BLaER1 (cell line): ENCODE data around the gene MRGPRG.

Experiments used
- H3K27ac ChIP-seq: shearing (Covaris generic); formaldehyde crosslinking; 2 replicates; pipeline ENCODE4 v1.8.1; 2022
- H3K27me3 ChIP-seq: shearing (Covaris generic); formaldehyde crosslinking; 2 replicates; pipeline ENCODE4 v1.8.1; 2022
- H3K36me3 ChIP-seq: shearing (Covaris generic); formaldehyde crosslinking; 2 replicates; pipeline ENCODE4 v1.8.1; 2022
- H3K4me1 ChIP-seq: shearing (Covaris generic); formaldehyde crosslinking; 2 replicates; pipeline ENCODE4 v1.8.1; 2022
- H3K4me2 ChIP-seq: shearing (Covaris generic); formaldehyde crosslinking; 2 replicates; pipeline ENCODE4 v1.8.1; 2022
- H3K4me3 ChIP-seq: shearing (Covaris generic); formaldehyde crosslinking; 2 replicates; pipeline ENCODE4 v1.8.1; 2022
- H3K9ac ChIP-seq: shearing (Covaris generic); formaldehyde crosslinking; 2 replicates; pipeline ENCODE4 v1.8.1; 2022
- H3K9me3 ChIP-seq: shearing (Covaris generic); formaldehyde crosslinking; 2 replicates; pipeline ENCODE4 v1.8.1; 2022
- H4K20me1 ChIP-seq: shearing (Covaris generic); formaldehyde crosslinking; 2 replicates; pipeline ENCODE4 v1.8.1; 2022
- Cebpa-rat ChIP-seq: shearing (Covaris generic); IDR thresholded peaks from 2 replicates; pipeline ENCODE4 v1.8.1; 2022

MRGPRG gene

DNA sequence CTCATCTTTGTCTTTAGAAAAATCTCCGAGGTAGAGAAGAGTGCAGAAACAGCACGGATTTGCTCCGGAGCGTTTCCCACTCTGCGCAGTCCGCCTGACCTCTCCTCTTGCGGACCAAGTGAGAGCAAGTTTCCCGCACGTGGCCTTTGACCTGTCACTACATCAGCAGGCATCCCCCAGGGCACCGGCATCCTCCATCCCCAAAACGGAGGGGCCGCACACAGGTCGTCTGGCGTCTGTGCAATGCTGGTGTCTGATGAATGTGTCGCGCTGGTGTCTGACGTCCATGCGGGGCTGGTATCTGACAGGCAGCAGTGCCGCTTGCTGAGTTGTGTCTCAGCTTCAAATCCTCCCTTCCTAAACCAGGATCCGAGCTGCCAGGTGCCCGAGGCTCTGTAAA is 14.3 kb upstream of the MRGPRG start:
- Histone ChIP-seq H3K27me3 (no peaks in the 10 kb centered on the region), H3K9ac (no peak overlapping the region), H4K20me1 (no peaks in the 10 kb centered on the region), H3K9me3 (no peaks in the 10 kb centered on the region), H3K36me3 (no peaks in the 10 kb centered on the region), H3K4me1 (peaks cover 13% of the 10 kb centered on the region; the same call in 1 of the 2 replicates), H3K4me3 (no peak overlapping the region), H3K4me2 (no peak overlapping the region), H3K27ac (no peak overlapping the region)
- no peak for TF ChIP-seq Cebpa-rat

DNA sequence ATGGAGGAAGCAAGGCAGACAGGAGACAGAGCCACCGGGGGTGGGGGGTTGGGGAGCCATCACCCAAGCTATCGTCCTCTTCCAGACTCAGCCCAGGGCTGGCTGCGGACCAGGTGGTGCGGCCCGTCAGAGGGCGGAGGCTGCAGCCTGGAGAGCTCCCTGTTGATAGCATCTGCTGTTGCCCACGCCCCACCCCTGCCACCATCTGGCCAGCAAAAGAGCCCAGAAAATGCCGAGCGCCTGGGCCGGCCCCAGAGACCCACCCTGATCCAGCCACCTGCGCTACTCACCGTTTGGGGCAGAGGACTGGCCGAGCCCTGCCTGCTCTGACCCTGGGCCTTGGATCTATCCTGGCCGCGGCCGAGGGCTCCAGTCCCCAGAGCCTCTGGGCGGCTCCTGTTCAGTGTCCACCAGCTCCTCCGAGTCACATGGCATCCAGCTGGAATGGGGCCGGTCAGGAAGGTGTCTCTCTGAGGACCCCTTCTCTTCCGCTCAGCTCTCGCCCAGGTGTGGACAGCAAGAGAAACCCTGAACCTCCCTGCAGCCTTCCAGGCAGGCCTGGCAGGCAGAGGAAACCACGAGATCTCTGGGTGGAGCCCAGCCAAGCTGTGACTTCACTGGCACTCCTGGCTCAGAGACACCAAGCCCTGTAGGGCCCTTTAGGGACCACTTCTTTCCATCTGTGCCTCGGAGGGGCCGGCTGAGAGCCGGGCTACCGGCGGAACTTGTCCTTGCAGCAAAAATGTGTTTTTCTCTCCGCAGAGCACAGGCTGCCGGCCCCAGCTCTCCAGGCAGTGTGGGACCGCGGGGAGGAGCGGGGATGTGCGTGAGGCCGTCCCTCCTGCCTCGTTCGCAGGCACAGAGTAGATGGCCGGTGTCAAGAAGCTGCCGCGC is 13.5 kb upstream of the MRGPRG start, which contains the start of gene MRGPRE:
MRGPRE (minus strand) TSS at position 567 of the 894 bp plus-strand sequence. CDS start 3,618 bp downstream, outside the sequence.
- no peaks in the 10 kb centered on the region for H3K27me3 ChIP-seq
- peak within 1 kb of the TSS; percentile 26 for H3K4me2 ChIP-seq
- H4K20me1 ChIP-seq: no peaks in the 10 kb centered on the region
- no peaks in the 10 kb centered on the region for H3K36me3 ChIP-seq
- no peaks in the 10 kb centered on the region for H3K9me3 ChIP-seq
- H3K27ac ChIP-seq: no peak within 1 kb of the TSS
- TF ChIP-seq Cebpa-rat: no peak
- H3K9ac ChIP-seq: no peak within 1 kb of the TSS
- no peak within 1 kb of the TSS for H3K4me3 ChIP-seq
- peaks cover 22% of the 10 kb centered on the region for H3K4me1 ChIP-seq

DNA sequence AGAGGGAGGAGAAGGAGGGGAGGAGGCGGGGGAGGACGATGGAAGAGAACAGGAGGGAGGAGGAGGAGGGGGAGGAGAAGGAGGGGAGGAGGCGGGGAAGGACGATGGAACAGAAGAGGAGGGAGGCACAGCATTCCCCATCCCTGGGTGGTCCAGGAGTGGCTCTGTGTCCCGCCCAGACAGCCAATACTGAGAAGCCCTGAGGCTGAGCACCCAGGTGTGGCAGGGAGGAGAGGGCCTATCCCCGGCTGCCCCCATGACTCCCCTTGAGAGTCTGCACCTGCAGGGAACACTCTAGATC is 12.9 kb upstream of the MRGPRG start:
- H3K9me3 ChIP-seq: no peaks in the 10 kb centered on the region
- peak overlapping the region; percentile 26; the same call in 1 of the 2 replicates for H3K4me2 ChIP-seq
- no peak overlapping the region for H3K9ac ChIP-seq
- H3K27me3 ChIP-seq: no peaks in the 10 kb centered on the region
- no peaks in the 10 kb centered on the region for H3K36me3 ChIP-seq
- no peaks in the 10 kb centered on the region for H4K20me1 ChIP-seq
- H3K4me1 ChIP-seq: peaks cover 28% of the 10 kb centered on the region
- TF ChIP-seq Cebpa-rat: no peak
- H3K27ac ChIP-seq: no peak overlapping the region
- no peak overlapping the region for H3K4me3 ChIP-seq

DNA sequence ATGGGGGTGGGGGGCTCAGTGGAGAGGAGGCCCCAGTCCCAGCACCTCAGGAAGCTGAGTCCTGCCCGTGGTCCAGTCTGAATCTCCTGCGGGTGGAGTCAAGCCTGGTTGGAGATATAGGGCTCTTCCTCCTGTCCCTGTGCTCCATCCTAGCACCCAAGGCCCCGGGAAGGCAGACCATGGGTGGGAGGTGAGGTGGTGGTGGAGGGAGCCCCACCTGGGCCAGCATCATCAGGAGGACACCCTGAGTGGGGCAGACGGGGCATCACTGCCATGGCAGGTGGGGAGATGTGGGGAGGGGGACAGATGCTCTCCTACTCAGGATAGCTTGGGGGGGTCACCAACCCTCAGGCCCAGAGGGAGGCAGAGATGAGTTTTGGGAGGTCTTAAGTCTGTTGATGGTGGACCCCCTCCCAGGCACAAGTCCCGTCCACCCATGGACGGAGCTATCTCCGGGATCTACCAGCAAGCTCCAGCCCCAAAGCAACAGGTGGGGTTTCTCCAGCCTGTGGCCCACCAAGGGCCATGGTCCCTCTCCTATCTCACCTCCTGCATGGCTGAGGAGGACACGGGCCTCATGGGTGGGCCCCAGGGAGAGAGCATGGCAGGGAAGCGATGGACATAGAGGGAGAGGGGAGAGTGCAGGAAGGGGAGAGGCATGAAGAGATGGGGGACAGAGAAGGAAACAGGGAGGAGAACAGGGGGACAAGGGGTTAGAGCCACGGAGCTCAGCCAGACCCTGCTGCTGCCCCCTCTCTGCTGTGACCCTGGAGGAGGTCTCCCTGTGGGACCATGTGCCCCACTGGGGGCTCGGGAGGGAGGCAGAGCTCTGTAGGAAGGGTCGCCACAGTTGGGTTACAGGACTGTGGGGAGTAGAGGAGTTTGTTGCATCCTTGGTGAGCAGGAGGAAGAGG is 12.3 kb upstream of the MRGPRG start:
- Histone ChIP-seq H3K4me2 (peak overlapping the region; percentile 17; the same call in 1 of the 2 replicates), H3K36me3 (no peaks in the 10 kb centered on the region), H3K4me1 (peaks cover 34% of the 10 kb centered on the region), H3K27me3 (no peaks in the 10 kb centered on the region), H3K27ac (no peak overlapping the region), H4K20me1 (no peaks in the 10 kb centered on the region), H3K9me3 (no peaks in the 10 kb centered on the region), H3K4me3 (no peak overlapping the region), H3K9ac (no peak overlapping the region)
- TF ChIP-seq Cebpa-rat: no peak

DNA sequence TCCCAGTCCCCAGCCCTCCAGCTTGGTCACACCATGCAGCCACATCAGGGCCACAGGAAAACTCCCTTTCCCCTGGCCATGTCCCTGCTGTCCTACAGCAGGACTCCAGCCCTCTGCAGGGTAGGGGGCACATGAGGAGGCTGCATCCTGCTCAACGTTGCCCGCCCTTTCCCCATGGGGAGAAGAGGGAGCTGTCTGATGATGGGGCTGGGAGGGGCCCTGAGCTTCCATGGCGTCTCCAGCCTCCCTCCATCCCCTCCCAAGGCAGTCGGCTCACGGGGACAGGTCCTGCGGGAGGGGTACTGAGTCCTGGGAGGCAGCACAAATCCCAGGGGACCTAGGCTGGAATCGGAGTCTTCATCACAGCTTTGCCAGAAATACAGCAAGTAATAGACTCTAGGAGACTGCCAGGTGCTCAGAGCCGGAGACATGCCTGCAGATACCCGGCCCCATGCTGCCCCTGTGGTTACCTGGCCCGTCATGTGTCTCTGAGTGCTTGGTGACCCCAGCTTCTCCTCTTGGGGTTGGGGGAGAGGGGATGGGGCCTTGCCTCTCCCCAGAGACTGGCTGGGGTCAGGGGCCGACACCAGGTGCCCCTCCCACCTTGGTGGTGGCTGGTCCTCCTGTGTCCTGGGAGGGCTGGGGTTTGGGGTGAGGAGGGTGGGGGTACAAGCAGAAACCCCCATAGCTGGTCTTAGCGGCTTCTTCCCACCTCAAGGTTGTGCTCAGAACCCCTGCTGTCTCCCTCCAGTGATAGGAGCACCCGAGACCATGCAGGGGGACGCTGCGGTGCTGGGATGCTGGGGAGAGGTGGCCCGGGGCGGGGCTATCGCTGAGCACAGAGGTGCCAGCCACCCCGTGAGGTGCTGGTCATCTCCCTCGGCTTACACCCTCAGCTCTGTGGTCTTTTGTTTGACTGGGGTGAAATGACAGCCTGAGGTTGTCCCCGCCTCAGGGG is 11.3 kb upstream of the MRGPRG start:
- H3K27ac ChIP-seq: no peak overlapping the region
- no peak overlapping the region for H3K4me2 ChIP-seq
- H3K27me3 ChIP-seq: no peaks in the 10 kb centered on the region
- H3K36me3 ChIP-seq: no peaks in the 10 kb centered on the region
- no peak for TF ChIP-seq Cebpa-rat
- H3K4me1 ChIP-seq: peaks cover 43% of the 10 kb centered on the region
- H3K4me3 ChIP-seq: no peak overlapping the region
- no peaks in the 10 kb centered on the region for H4K20me1 ChIP-seq
- no peak overlapping the region for H3K9ac ChIP-seq
- H3K9me3 ChIP-seq: no peaks in the 10 kb centered on the region

DNA sequence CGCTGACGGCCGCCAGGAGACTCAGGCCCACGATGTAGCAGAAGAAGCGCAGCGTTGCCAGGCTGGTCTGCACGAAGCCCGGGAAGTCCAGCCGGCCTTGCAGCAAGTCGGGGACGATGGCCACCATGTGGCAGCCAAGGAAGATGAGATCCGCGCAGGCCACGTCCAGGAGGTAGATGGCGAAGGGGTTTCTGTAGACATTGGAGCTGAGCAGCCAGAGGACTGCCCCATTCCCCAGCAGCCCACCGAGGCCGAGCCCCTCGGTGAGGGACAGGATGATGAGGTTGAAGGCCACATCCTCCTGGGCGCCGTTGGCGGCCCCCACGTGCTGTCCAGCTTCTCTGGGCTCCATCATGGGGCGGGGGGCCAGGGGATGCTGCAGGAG is 9.8 kb upstream of the MRGPRG start:
- Histone ChIP-seq H3K27ac (no peak overlapping the region), H3K4me3 (no peak overlapping the region), H3K9me3 (no peaks in the 10 kb centered on the region), H3K4me2 (no peak overlapping the region), H4K20me1 (no peaks in the 10 kb centered on the region), H3K27me3 (no peaks in the 10 kb centered on the region), H3K4me1 (peaks cover 58% of the 10 kb centered on the region), H3K36me3 (no peaks in the 10 kb centered on the region), H3K9ac (no peak overlapping the region)
- no peak for TF ChIP-seq Cebpa-rat

DNA sequence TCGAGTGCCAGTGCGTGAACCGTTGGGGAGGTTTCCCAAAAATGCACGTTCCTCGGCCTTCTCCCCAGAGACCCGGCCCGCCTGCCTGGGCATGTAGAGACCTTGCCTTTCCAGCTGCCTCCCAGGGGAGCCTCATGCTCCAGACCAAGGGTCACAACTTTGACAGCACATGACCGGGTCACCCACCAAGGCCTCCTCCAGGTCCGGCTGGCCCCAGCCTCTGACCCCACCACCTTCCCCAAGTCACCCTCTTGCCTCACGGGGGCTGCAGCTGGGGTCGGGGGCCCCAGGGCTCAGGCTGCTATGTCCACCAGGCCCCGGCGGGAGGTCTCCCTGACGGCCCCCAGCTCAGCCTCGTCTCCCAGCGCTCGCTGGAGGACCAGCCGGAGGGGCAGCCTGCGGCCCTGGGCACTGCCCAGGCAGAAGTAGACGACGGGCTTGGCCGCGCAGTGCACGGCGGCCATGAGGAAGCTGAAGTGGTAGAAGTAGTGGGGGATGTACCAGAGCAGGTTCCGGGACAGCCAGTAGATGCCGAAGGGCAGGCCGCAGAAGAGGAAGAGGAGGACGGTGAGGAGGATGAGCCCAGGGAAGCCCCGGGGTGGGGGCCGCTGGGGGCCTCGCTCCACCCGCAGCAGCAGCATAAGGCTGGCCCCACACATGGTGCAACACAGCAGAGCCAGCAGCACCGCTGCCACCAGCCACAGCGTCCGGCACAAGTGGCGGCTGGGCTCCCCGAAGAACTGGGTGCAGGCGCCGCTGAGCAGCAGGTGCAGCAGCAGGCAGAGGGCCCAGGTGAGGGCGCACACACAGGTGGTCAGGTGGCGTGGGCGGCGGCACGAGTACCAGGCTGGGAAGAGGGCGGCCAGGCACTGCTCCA is 9.2 kb upstream of the MRGPRG start:
- no peak overlapping the region for H3K9ac ChIP-seq
- H3K36me3 ChIP-seq: no peaks in the 10 kb centered on the region
- no peaks in the 10 kb centered on the region for H3K9me3 ChIP-seq
- H3K4me2 ChIP-seq: peak overlapping the region; percentile 55
- H3K27me3 ChIP-seq: no peaks in the 10 kb centered on the region
- H3K4me1 ChIP-seq: peaks cover 65% of the 10 kb centered on the region
- no peak overlapping the region for H3K4me3 ChIP-seq
- no peak overlapping the region for H3K27ac ChIP-seq
- TF ChIP-seq Cebpa-rat: no peak
- H4K20me1 ChIP-seq: no peaks in the 10 kb centered on the region

DNA sequence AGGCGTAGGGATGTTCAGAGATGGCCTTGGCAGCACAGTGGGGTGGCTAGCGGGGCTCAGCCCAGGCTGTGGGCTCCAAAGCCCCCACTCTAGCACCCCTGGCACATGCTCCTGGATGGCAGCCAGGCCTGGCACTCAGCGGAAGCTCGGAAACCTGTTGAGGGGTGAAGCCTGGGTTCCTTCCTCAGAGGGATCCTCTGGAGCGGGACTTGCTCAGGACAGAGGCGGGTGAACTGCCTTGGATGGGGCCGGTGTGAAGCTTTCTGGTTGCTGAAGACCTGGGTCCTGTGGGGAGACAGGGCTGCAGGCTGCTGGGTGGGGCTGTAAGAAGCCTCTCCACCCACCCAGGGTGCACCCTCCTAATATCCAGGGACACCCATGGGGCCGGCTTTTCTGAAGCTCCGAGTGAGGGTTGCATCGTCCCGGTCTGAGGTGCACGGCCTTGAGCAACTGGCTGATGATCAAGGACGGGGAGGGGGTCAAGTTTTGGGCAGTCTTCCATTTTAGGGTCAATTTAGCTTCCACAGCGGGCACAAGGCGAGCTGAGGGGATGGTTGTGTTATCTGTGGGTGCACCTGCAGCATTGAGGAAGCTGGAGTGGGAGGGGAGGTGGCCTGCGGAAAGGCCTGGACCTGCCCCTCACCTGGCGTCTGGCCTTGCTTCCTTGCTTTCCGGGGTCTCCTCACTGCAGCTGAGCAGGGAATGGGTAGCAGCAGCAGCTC is 8.4 kb upstream of the MRGPRG start:
- 0 out of 2 replicates have a peak overlapping the region, but pooled peaks have one; percentile 13 for H3K27ac ChIP-seq
- H3K27me3 ChIP-seq: no peaks in the 10 kb centered on the region
- no peak overlapping the region for H3K4me3 ChIP-seq
- no peaks in the 10 kb centered on the region for H3K36me3 ChIP-seq
- H3K4me2 ChIP-seq: peak overlapping the region; percentile 55
- TF ChIP-seq Cebpa-rat: no peak
- H3K9me3 ChIP-seq: no peaks in the 10 kb centered on the region
- no peaks in the 10 kb centered on the region for H4K20me1 ChIP-seq
- peaks cover 70% of the 10 kb centered on the region for H3K4me1 ChIP-seq
- no peak overlapping the region for H3K9ac ChIP-seq
